Skeletal muscle tissue (tissue), 4 donors: ENCODE results near the gene DLGAP1. TPM values are rescaled to one million over a fixed set of nuclear protein-coding genes. Genes with fewer than 3 reads are reported as not detected.
"Not testable (repeated sequence)": the region's sequence is repeated elsewhere in the genome, so short reads cannot be mapped to it uniquely, and the experiment has no call there.

ENCODE experiments used
- H3K27ac ChIP-seq: one replicate; pipeline ENCODE4 v1.7.0; 2013; ENCODE audit warnings: mild to moderate bottlenecking, low read depth, low read length, inconsistent platforms
- H3K27me3 ChIP-seq, 3 donors: one replicate each; pipeline ENCODE4 v1.7.0; 2013; ENCODE audit warnings: low read length in 3 of 3; ENCODE audit not compliant: control insufficient read depth in 3 of 3, insufficient read depth in 3 of 3
- H3K36me3 ChIP-seq, 3 donors: one replicate each; pipeline ENCODE4 v1.7.0; 2013; ENCODE audit warnings: low read length in 3 of 3; ENCODE audit not compliant: control insufficient read depth in 3 of 3, insufficient read depth in 3 of 3
- H3K4me1 ChIP-seq, 3 donors: one replicate each; pipeline ENCODE4 v1.7.0; 2013; ENCODE audit warnings: low read length in 3 of 3, mild to moderate bottlenecking in 3 of 3; ENCODE audit not compliant: control insufficient read depth in 3 of 3, insufficient read depth in 3 of 3
- H3K4me3 ChIP-seq, 3 donors: one replicate each; pipeline ENCODE4 v1.7.0; 2013; ENCODE audit warnings: low read length in 3 of 3
- H3K9ac ChIP-seq, 3 donors: one replicate each; pipeline ENCODE4 v1.7.0; 2013; ENCODE audit warnings: low read length in 3 of 3, mild to moderate bottlenecking in 3 of 3, moderate library complexity in 2 of 3, low read depth in 1 of 3
- H3K9me3 ChIP-seq, 3 donors: one replicate each; pipeline ENCODE4 v1.7.0; 2013; ENCODE audit warnings: low read length in 3 of 3; ENCODE audit not compliant: control insufficient read depth in 3 of 3
- total RNA-seq: library from RNA; depleted of rRNA; stranded (reverse); fragments of >200 nt; gene quantifications from one replicate; pipeline ENCODE4 v1.2.3, GENCODE V29; 2014
- donor health status: Osteomylitis.

The DLGAP1 gene
- total RNA-seq, 1 donor from 2014 or later, result 0.52 TPM

GRCh38 chr18:4353853-4354418, 101.2 kb downstream of the DLGAP1 start:
- H3K4me3 ChIP-seq, result no peak overlapping the region
- no peak overlapping the region for H3K9ac ChIP-seq
- H3K27me3 ChIP-seq, result no peaks in the 10 kb centered on the region
- no peaks in the 10 kb centered on the region for H3K4me1 ChIP-seq
- no peaks in the 10 kb centered on the region for H3K36me3 ChIP-seq
- no peak overlapping the region for H3K27ac ChIP-seq
- H3K9me3 ChIP-seq, result no peaks in the 10 kb centered on the region

GRCh38 chr18:4352746-4353551, 102.2 kb downstream of the DLGAP1 start:
- Histone ChIP-seq H3K9ac (no peak overlapping the region), H3K27ac (no peak overlapping the region), H3K9me3 (no peaks in the 10 kb centered on the region), H3K4me3 (no peak overlapping the region), H3K36me3 (no peaks in the 10 kb centered on the region), H3K4me1 (no peaks in the 10 kb centered on the region), H3K27me3 (no peaks in the 10 kb centered on the region)

DNA sequence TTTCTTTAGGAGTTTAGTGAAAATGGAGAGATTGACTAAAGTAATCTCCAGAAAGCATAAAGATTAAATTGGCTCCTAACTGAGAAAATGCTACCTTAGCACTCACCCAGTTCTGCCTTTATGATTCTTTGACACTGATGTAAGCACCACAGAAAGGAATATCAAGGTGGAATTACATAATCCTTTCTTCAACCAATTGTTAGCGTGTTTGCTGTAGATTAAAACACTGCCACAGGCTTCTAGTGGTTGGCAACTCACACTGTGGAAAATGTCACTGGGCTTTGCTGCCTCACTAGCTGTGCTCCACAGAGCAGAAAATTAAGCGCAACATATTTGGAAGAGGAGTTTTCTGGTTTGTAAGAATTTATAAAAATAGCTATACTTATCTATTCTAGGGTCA, 104.1 kb downstream of the DLGAP1 start:
- no peak overlapping the region for H3K9ac ChIP-seq
- H3K4me1 ChIP-seq, result no peaks in the 10 kb centered on the region
- no peaks in the 10 kb centered on the region for H3K27me3 ChIP-seq
- H3K4me3 ChIP-seq, result no peak overlapping the region
- no peaks in the 10 kb centered on the region for H3K9me3 ChIP-seq
- H3K27ac ChIP-seq, result no peak overlapping the region
- H3K36me3 ChIP-seq, result no peaks in the 10 kb centered on the region

DNA sequence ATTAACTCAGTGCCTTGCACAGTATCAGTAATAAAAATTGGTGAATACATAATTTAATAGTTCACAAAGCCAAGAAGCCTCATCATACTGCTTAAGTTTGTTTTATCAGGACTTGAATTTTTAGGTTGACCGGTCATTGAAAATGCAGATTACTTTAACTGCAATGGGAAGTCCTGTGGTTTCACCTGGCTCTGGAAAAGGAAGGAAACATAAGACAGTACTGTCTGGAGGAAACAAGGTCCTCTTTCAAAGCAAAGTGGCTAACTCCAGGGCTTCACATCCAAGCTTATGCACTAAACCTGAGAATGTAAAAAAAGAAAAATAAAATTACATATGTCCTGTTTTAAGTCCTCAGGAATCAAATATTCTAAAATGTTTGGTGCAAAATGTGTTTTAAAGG, 119.7 kb downstream of the DLGAP1 start:
- Histone ChIP-seq H3K9me3 (no peaks in the 10 kb centered on the region), H3K4me3 (no peak overlapping the region), H3K27me3 (no peaks in the 10 kb centered on the region), H3K4me1 (no peaks in the 10 kb centered on the region), H3K36me3 (no peaks in the 10 kb centered on the region), H3K27ac (no peak overlapping the region), H3K9ac (no peak overlapping the region)

- H3K36me3 ChIP-seq, result no peaks in the 10 kb centered on the region
- no peaks in the 10 kb centered on the region for H3K9me3 ChIP-seq
- H3K4me3 ChIP-seq, result no peak overlapping the region
- no peaks in the 10 kb centered on the region for H3K27me3 ChIP-seq
- no peak overlapping the region for H3K27ac ChIP-seq
- H3K4me1 ChIP-seq, result no peaks in the 10 kb centered on the region
- H3K9ac ChIP-seq, result no peak overlapping the region
These were observed 122.1 kb downstream of the DLGAP1 start for GRCh38 chr18:4333043-4333442.

GRCh38 chr18:4319738-4320677, 135.1 kb downstream of the DLGAP1 start:
- Histone ChIP-seq H3K9me3 (no peaks in the 10 kb centered on the region), H3K4me3 (no peak overlapping the region), H3K27ac (no peak overlapping the region), H3K4me1 (no peaks in the 10 kb centered on the region), H3K36me3 (no peaks in the 10 kb centered on the region), H3K27me3 (no peaks in the 10 kb centered on the region), H3K9ac (no peak overlapping the region)

DNA sequence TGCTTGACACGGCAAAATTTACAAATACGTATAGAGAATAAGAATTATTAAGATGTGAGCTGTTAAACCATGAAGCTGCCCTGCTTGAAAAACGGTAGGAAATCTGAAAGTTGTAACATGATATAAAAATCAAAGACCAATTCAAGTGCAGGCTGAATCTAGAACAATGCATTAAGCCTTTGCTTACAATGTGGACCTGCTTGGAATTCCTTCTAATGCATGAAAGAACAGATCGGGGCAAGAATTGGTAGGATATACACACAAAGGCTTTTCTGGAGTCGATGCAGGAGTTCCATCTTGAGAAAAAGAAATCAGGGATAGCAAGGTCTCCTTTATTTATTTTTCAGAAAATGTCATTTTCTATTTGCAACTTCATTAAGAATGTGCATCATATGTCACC, 136.8 kb downstream of the DLGAP1 start:
- H3K36me3 ChIP-seq, result no peaks in the 10 kb centered on the region
- H3K9me3 ChIP-seq, result no peaks in the 10 kb centered on the region
- no peak overlapping the region for H3K27ac ChIP-seq
- H3K9ac ChIP-seq, result no peak overlapping the region
- H3K27me3 ChIP-seq, result no peaks in the 10 kb centered on the region
- no peaks in the 10 kb centered on the region for H3K4me1 ChIP-seq
- no peak overlapping the region for H3K4me3 ChIP-seq

DNA sequence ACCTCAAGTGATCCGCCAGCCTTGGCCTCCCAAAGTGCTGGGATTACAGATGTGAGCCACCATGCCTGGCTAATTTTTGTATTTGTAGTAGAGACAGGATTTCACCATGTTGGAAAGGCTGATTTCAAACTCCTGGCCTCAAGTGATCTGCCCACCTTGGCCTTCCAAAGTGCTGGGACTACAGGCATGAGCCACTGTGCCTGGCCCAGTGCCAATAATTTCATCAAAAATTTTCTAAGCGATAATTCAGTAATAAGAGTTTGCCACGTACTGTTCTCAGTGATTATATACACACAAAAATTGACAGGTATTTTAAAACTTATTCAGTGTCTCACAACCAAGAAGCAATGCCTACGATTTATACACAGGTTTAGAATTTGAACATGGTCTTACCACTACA, 143.2 kb downstream of the DLGAP1 start:
- not testable (repeated sequence) for H3K4me3 ChIP-seq, H3K9ac ChIP-seq, H3K9me3 ChIP-seq, H3K36me3 ChIP-seq, H3K27me3 ChIP-seq, H3K4me1 ChIP-seq, H3K27ac ChIP-seq

GRCh38 chr18:4311136-4311535, 144.0 kb downstream of the DLGAP1 start:
- Histone ChIP-seq H3K4me1 (no peaks in the 10 kb centered on the region), H3K9ac (no peak overlapping the region), H3K4me3 (no peak overlapping the region), H3K36me3 (no peaks in the 10 kb centered on the region), H3K27me3 (no peaks in the 10 kb centered on the region), H3K9me3 (no peaks in the 10 kb centered on the region), H3K27ac (no peak overlapping the region)

- Histone ChIP-seq H3K4me3 (no peak overlapping the region), H3K27me3 (no peaks in the 10 kb centered on the region), H3K9me3 (no peaks in the 10 kb centered on the region), H3K27ac (no peak overlapping the region), H3K4me1 (no peaks in the 10 kb centered on the region), H3K9ac (no peak overlapping the region), H3K36me3 (no peaks in the 10 kb centered on the region)
These were observed 145.9 kb downstream of the DLGAP1 start for GRCh38 chr18:4309227-4309626.
